ENCODE data around the gene B4GALT2. TPM values are rescaled to one million over a fixed set of nuclear protein-coding genes. Genes with fewer than 3 reads are reported as not detected.

Gene B4GALT2
- total and polyA plus RNA-seq, 8 donors: 33.2 to 58.9 (median 43.5) TPM

GRCh38 chr1:43990271-43991199 lies 11.5 kb downstream of the B4GALT2 start:
- Histone ChIP-seq H3K27ac (peak overlapping the region in 1 of 2 donors; percentile 86), H3K4me1 (peaks cover 7 to 22% of the 10 kb centered on the region in 2 donors), H3K4me3 (peak overlapping the region; percentile 68 to 82), H3K27me3 (no peaks in the 10 kb centered on the region), H3K9me3 (no peaks in the 10 kb centered on the region), H3K36me3 (peaks cover 0 to 3% of the 10 kb centered on the region in 2 donors)
- ATAC-seq (no peak), DNase-seq (peak in 1 of 4 donors; percentile 42)
- no peak for TF ChIP-seq CTCF (IDR thresholded peaks at IDR 0.05)
- intact Hi-C loops (cut with DNase I): no loop called here

GRCh38 chr1:43991200-43991475 lies 12.1 kb downstream of the B4GALT2 start:
- Histone ChIP-seq H3K9me3 (no peaks in the 10 kb centered on the region), H3K4me3 (peak overlapping the region; percentile 68 to 82), H3K4me1 (peaks cover 7 to 22% of the 10 kb centered on the region in 2 donors), H3K27ac (peak overlapping the region; percentile 71 to 86), H3K36me3 (no peaks in the 10 kb centered on the region), H3K27me3 (no peaks in the 10 kb centered on the region)
- no peak for DNase-seq
- no peak for TF ChIP-seq CTCF (IDR thresholded peaks at IDR 0.05)
- ATAC-seq: peak; percentile 34
- intact Hi-C loops (cut with DNase I): no loop called here

- ATAC-seq (peak; percentile 89), DNase-seq (peak; percentile 57 to 97 (median 85))
- peak within 1 kb of the TSS; percentile 71 to 86 for H3K27ac ChIP-seq
- H3K36me3 ChIP-seq: no peaks in the 10 kb centered on the region
- TF ChIP-seq CTCF (IDR thresholded peaks at IDR 0.05): no peak
- H3K9me3 ChIP-seq: no peaks in the 10 kb centered on the region
- peaks cover 7 to 22% of the 10 kb centered on the region in 2 donors for H3K4me1 ChIP-seq
- intact Hi-C loops (cut with DNase I): no loop called here
- H3K4me3 ChIP-seq: peak within 1 kb of the TSS; percentile 68 to 82
- no peaks in the 10 kb centered on the region for H3K27me3 ChIP-seq
Measured at GRCh38 chr1:43991476-43992231, 12.6 kb downstream of the B4GALT2 start, which contains the start of gene CCDC24. TSS of gene CCDC24 (plus strand) at chr1:43991599. CDS start at chr1:43991879, 280 bp downstream.

GRCh38 chr1:43992232-43992995 lies 13.4 kb downstream of the B4GALT2 start:
- H3K36me3 ChIP-seq: no peaks in the 10 kb centered on the region
- H3K27me3 ChIP-seq: no peaks in the 10 kb centered on the region
- DNase-seq: peak in 1 of 4 donors; percentile 50
- no peaks in the 10 kb centered on the region for H3K9me3 ChIP-seq
- intact Hi-C loops (cut with DNase I): no loop called here
- peak overlapping the region; percentile 68 to 82 for H3K4me3 ChIP-seq
- no peak for TF ChIP-seq CTCF (IDR thresholded peaks at IDR 0.05)
- ATAC-seq: no peak
- peaks cover 7 to 22% of the 10 kb centered on the region in 2 donors for H3K4me1 ChIP-seq
- H3K27ac ChIP-seq: peak overlapping the region; percentile 28 to 71
